K562 (cell line): Measurements from ENCODE around the gene CNNM3. TPM values are rescaled to one million over a fixed set of nuclear protein-coding genes. Genes with fewer than 3 reads are reported as not detected.
A peak's percentile ranks its signal among the peaks of the same experiment; 100 is the strongest.

Experiments
- ARID2 ChIP-seq: fragments of 450-650 bp; IDR thresholded peaks from 2 replicates; pipeline ENCODE4 v1.6.1; 2017; ENCODE audit warnings: antibody characterized with exemption, mild to moderate bottlenecking
- ATF1 ChIP-seq, 2 experiments: fragments of 450-650 bp in 1 of 2; IDR thresholded peaks; 2 replicates each; pipeline ENCODE4 v1.6.1; 2016; ENCODE audit warnings: missing compliant biosample characterization in 1 of 2, missing genetic modification characterization in 1 of 2
- ATF2 ChIP-seq: sonication (generic); formaldehyde crosslinking; IDR thresholded peaks from 2 replicates; pipeline ENCODE4 v1.8.1; 2022; ENCODE audit warnings: missing genetic modification reagents
- COPS2 ChIP-seq: fragments of 450-650 bp; conservative IDR thresholded peaks from 2 replicates; pipeline ENCODE4 v1.6.1; 2016; ENCODE audit warnings: mild to moderate bottlenecking, moderate library complexity
- E2F6 ChIP-seq, 2 experiments: IDR thresholded peaks; 2 replicates each; pipeline ENCODE4 v1.6.1; 2011; ENCODE audit warnings: borderline replicate concordance in 1 of 2, control low read depth in 1 of 2, low read depth in 1 of 2, low read length in 1 of 2, mild to moderate bottlenecking in 1 of 2, mixed read lengths in 1 of 2, moderate library complexity in 1 of 2; ENCODE audit not compliant: insufficient read depth in 1 of 2, insufficient read length in 1 of 2, poor library complexity in 1 of 2, severe bottlenecking in 1 of 2; ENCODE audit errors: extremely low read depth in 1 of 2
- ELF4 ChIP-seq: fragments of 450-650 bp; formaldehyde crosslinking; IDR thresholded peaks from 2 replicates; pipeline ENCODE4 v1.4.0; 2022; ENCODE audit warnings: missing genetic modification characterization
- FOXA1 ChIP-seq: fragments of 450-650 bp; IDR thresholded peaks from 2 replicates; pipeline ENCODE4 v1.6.1; 2016; ENCODE audit warnings: mild to moderate bottlenecking, borderline replicate concordance
- HOXB6 ChIP-seq: fragments of 250-450 bp; sonication (Bioruptor Pico); IDR thresholded peaks from 2 replicates; pipeline ENCODE4 v1.5.1; 2022; ENCODE audit warnings: mild to moderate bottlenecking, borderline replicate concordance
- NCOA1 ChIP-seq: fragments of 450-650 bp; IDR thresholded peaks from 2 replicates; pipeline ENCODE4 v1.6.1; 2016; ENCODE audit warnings: low read depth
- NELFE ChIP-seq: IDR thresholded peaks from 2 replicates; pipeline ENCODE4 v1.6.1; 2011; ENCODE audit warnings: mild to moderate bottlenecking; ENCODE audit not compliant: insufficient read depth, insufficient read length
- SMAD1 ChIP-seq: fragments of 150-350 bp; IDR thresholded peaks from 2 replicates; pipeline ENCODE4 v1.6.1; 2014; ENCODE audit warnings: low read length, low read depth; ENCODE audit not compliant: partially characterized antibody
- SMARCA4 ChIP-seq: fragments of 450-650 bp; IDR thresholded peaks from 2 replicates; pipeline ENCODE4 v1.6.1; 2016
- SMARCB1 ChIP-seq: IDR thresholded peaks from 2 replicates; pipeline ENCODE4 v1.6.1; 2011; ENCODE audit warnings: improper control_type of control experiment, low read depth; ENCODE audit not compliant: insufficient read length
- TFAP4 ChIP-seq: sonication (generic); formaldehyde crosslinking; IDR thresholded peaks from 2 replicates; pipeline ENCODE4 v1.8.0; 2022; ENCODE audit warnings: missing genetic modification reagents, mild to moderate bottlenecking, moderate library complexity, borderline replicate concordance
- USF2 ChIP-seq: sonication (generic); formaldehyde crosslinking; IDR thresholded peaks from 2 replicates; pipeline ENCODE4 v1.5.0; 2020; ENCODE audit warnings: missing genetic modification reagents
- ZBTB12 ChIP-seq: fragments of 250-450 bp; sonication (Bioruptor Pico); IDR thresholded peaks from 2 replicates; pipeline ENCODE4 v1.4.0; 2020
- ZBTB26 ChIP-seq: fragments of 450-650 bp; formaldehyde crosslinking; IDR thresholded peaks from 2 replicates; pipeline ENCODE4 v1.4.0; 2022; ENCODE audit warnings: missing genetic modification characterization
- ZBTB7A ChIP-seq: IDR thresholded peaks from 2 replicates; pipeline ENCODE4 v1.6.1; 2011; ENCODE audit warnings: low read depth, mild to moderate bottlenecking, low read length, moderate library complexity, borderline replicate concordance; ENCODE audit not compliant: control insufficient read depth
- ZNF511 ChIP-seq: sonication (generic); formaldehyde crosslinking; IDR thresholded peaks from 2 replicates; pipeline ENCODE4 v1.8.0; 2022; ENCODE audit warnings: mild to moderate bottlenecking, missing genetic modification reagents
- ZNF707 ChIP-seq: fragments of 250-450 bp; sonication (Bioruptor Pico); conservative IDR thresholded peaks from 2 replicates; pipeline ENCODE4 v1.8.0; 2022; ENCODE audit warnings: inconsistent platforms, mild to moderate bottlenecking, moderate library complexity
- polyA plus RNA-seq, 8 experiments: library from polyadenylated mRNA; depleted of rRNA in 4 of 8; stranded (reverse) in 5 of 8; unstranded in 3 of 8; fragments of >200 nt; fragmentation: Nextera tagmentation in 2 of 8; fragmentation: Illumina TruSeq in 1 of 8; extraction: Ambion mirVana in 2 of 8; extraction: Trizol in 1 of 8; gene quantifications; 2 replicates each; pipeline versions ENCODE4 v1.2.1 to v1.2.3, GENCODE V29; 2011 to 2014; ENCODE audit warnings: inconsistent platforms in 1 of 8, missing spikeins in 1 of 8
- total RNA-seq, 7 experiments: library from RNA; depleted of rRNA in 6 of 7; stranded (reverse); fragments of >200 nt in 6 of 7; fragmentation: Illumina TruSeq in 2 of 7; extraction: Trizol in 2 of 7; gene quantifications; 2 replicates each; pipeline versions ENCODE4 v1.2.1 to v1.2.3, GENCODE V29; 2011 to 2021; ENCODE audit warnings: low replicate concordance in 1 of 7

The CNNM3 gene
- total and polyA plus RNA-seq, 9 of the 15 experiments (the other 6 are each of a cell fraction or from before 2014, with no cell fraction given): 1.4 to 16.9 (median 6.5) TPM

- TF ChIP-seq SMARCA4 (no peak), ZNF511 (no peak), ZBTB12 (CRISPR knock-in tag) (no peak), ZNF707 (CRISPR knock-in tag) (no peak), ZBTB7A (no peak), SMARCB1 (no peak), TFAP4 (CRISPR knock-in tag) (peak; percentile 65; the same call in 1 of the 2 replicates), ATF1 (CRISPR knock-in tag; IDR thresholded peaks at IDR 0.05) (no peak), ATF1 (tag; IDR thresholded peaks at IDR 0.05) (no peak), E2F6 (IDR thresholded peaks at IDR 0.05; ENCODE audit: borderline replicate concordance in 1 of 2, extremely low read depth in 1 of 2, insufficient read depth in 1 of 2, insufficient read length in 1 of 2, low read depth in 1 of 2, low read length in 1 of 2, poor library complexity in 1 of 2, severe bottlenecking in 1 of 2) (no peak), COPS2 (no peak), ATF2 (no peak), SMAD1 (no peak), HOXB6 (no peak), NELFE (no peak), FOXA1 (no peak), ZBTB26 (no peak), ELF4 (CRISPR knock-in tag) (no peak), ARID2 (no peak), NCOA1 (no peak), USF2 (CRISPR knock-in tag) (no peak)
Observed at GRCh38 chr2:96882230-96882629, 66.2 kb downstream of the CNNM3 start (continued).
